Stimulated activated CD8-positive, alpha-beta memory T cell treated with anti-CD3 and anti-CD28 coated beads, Interleukin-12 subunit alpha, Interleukin-12 subunit beta, amount 100 ng/mL, for 4 hours (primary cell): ENCODE results near the gene EPB41L2.

ENCODE experiments used
- DNase-seq: peaks from one replicate; pipeline ENCODE4 v3.0.0-alpha.2; 2020; ENCODE audit warnings: low read depth

EPB41L2 gene

GRCh38 chr6:130864344-130864743 is 198.7 kb downstream of the EPB41L2 start:
- no peak for DNase-seq

DNA sequence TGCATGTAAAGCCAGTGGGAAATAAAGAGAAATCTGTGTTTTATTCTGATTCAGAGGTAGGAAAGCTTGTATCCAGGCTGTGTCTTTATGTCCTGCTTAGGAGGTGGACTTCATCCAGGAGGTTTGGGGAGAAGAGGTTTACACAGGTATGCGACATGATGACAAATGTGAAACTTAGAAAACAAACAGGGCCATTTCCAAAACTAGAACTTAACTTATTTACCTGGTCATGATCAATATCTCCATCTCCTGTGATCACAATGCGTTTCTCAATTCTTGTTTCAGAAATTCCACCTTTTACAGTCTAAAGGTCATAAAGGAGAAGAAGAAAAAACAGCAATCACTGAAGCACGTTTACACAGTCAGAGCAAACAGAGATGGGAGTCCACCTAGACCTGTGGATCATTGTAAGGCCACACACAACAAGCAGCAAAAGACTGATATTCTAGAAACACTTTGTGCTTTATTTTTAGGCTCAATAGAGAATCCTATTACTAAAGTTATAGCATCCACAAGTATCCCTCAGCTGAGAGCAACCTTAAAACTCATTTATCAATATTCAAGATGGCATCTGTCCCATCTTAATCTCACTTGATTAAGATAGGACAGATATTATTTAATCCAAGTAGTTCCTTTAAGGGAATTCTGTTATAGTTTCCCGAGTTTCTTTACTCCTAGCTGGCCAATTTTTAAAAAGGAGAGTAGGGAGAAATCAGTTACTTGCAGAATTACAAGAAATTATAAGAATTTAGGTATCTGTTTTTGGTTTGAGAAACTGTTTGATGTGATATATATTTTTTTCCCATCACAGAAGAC is 199.4 kb downstream of the EPB41L2 start:
- DNase-seq = no peak

DNA sequence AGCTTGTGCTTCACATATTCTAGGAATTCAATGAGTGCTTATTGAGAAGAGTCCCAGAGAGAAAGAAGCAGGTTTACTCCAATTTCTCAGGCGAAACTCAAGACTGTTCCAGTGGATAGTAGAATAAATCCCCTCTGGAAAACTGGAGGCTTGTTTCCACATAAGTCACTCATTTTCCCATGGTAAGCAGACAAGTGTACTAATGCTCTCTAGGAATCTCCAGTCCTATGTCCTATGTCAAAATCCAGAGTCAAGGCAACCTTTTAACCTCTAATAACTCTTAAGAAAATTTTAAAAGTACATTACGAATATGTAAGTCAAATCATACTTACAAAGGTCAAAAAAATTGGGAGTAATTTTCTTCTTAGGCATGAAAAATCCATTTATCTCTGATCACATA is 200.7 kb downstream of the EPB41L2 start:
- no peak for DNase-seq

DNA sequence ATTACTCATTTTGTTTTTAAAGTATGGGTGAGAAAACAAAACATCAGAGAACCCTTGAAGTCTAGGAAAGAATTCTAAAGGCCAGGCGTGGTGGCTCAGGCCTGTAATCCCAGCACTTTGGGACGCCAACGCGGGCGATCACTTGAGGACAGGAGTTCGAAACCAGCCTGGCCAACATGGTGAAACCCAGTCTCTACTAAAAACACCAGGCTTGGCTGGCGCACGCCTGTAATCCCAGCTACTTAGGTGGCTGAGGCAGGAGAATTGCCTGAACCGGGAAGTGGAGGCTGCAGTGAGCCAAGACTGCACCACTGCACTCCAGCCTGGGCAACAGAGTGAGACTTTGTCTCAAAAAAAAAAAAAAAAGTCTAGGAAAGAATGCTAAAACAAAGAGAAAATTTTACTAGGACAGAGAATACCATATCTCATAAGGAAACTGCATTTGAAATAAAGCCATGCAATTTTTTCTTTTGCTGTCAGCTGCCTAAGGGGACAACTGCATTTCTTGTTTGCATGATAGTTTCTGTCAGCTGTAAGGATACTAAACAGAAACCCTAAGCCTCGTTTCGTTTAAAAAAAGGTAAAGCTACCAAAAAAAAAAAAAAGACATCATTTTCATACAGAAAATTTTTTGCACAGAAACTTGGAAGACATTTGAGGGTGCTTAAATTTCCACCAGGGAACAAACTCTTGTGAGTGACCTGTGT is 203.7 kb downstream of the EPB41L2 start:
- DNase-seq = no peak

DNA sequence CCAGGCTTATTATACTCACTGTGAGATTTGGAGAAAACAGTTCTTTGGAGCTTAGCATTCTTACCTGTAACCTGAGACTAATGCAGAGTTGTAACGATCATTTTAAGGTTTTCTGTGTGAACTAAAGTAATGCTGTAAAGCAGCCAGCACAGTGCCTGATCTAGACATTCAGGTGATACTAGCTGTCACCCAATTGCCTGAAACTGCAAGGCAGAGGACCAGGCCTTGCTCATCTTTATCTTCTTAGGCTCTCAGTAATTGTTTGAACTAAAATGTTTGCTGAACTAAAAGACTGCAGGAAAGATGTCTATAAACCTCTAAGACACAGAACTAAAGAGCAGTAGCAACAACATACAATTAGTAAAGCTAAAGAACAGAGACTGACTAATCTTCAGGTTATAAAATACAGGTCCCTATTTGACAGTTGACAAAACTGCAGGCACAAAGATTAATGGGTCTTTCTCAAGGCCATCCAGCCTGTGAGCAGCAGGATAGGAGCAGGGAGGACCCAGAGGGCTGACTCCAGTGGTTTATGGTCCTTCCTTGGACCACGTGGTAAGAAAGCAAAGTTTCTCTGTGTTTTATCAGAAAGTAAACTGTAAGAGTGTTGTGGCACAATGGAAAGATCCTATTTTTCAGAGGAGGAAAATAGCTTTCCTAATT is 204.4 kb downstream of the EPB41L2 start:
- no peak for DNase-seq

GRCh38 chr6:130858054-130858453 is 205.0 kb downstream of the EPB41L2 start:
- no peak for DNase-seq

DNA sequence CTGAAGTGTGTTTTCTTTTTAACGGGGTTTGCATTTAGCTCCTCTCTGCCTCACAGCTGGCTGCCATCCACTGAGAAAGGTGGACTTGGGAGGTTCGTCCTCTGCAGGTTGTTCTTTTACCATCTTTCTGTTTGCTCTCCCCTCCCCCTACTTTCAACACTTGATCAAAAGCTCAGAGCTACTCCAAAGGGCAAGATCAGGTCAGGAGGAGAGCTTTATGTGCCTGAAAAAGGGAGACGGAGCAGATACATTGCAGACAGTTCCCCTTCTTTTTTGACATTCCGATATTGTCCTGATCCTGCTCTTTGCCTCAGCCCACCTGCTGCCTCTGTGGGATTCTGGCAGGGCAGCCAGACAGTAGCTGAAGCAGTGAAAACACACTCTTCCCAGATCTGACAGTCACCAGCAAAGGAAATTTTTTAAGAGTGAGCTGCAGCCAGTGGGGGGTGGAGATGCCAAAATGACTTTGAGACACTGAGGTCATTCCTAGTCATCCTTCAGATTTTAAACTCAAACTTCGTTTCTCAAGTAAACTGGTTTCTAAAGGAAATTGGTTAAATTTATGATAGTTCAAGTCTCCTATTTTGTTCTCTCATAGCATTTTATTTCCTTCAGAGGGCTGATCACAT is 209.4 kb downstream of the EPB41L2 start:
- DNase-seq = no peak

- no peak for DNase-seq
Measured at GRCh38 chr6:130852844-130853554, 210.0 kb downstream of the EPB41L2 start.

DNA sequence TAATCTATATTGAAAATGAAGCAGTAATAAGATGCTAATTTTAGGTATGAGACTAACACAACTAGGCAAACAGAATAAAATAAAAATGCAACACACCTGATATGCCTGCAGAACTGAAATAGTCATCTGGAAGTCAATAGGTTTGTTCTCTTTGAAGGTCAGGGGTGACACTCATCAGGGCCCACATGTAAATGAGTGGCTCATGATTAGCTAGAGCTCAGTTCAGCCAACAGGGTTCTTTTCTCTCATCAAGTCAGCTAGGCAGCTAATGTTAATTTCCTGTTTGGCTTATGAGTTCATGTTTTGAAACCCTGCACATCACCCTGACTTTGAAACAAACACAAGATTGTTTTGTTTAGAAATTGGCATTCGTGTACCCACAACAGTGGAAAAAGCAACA is 212.0 kb downstream of the EPB41L2 start:
- no peak for DNase-seq

DNA sequence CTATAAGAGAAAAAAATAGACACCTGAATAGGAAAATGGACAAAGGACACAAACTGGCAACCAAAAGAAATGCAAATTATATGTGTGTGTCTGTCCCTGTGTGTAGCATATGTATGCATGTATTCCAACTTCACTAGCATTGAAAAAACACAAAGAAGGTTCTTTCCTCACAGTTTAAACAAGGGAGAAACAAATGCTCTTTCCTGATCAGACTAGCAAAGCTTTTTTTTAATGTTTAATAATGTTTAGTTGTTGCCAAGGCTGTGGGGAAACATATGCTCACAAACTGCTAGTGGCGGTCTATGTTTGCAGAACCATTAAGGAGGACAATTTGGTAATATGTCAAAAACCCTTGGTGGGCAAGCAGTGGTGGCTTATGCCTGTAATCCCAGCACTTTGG is 213.5 kb downstream of the EPB41L2 start:
- DNase-seq = no peak

- no peak for DNase-seq
Measured at GRCh38 chr6:130848945-130849344, 214.1 kb downstream of the EPB41L2 start.

DNA sequence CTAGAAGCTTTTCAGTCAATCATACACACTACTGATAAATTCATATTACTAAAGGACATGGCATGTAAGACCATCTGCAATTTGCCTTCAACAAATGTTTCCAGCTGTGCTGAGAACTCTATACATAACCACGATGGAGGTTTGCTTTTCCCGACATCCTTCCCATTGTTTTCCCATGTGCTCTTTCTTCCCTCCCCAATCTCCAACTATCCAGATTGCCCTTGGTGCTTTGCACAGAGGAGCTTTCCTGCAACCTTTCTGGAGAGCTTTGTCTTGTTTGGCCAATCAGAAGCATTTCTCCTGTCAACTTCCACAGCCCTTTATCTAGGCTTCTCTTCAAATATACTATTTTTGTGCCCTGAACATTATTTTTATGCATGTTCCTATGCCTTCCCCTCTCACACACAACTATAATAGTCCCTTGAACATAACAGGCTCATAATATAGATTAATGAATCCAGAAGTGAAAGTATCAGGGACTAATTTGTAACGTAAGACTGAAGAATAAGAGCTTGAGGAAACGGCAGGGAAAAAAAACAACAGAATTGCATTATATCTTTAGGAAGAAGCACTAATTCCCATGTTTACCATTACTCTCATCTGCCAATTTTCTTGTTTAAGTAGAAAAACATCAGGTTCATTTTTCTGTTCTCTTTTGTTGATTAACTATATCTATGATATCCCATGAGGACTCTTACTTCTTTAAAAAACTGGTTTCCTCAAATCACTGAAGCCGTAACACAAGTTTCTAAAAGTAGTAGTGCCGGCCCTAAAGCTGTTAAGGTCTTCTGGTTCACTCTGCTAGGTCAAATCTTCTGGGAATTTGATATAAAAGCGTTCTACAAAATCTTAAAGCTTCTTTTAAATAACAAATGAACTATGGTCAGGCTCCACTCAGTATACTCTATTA is 215.8 kb downstream of the EPB41L2 start:
- DNase-seq = no peak

DNA sequence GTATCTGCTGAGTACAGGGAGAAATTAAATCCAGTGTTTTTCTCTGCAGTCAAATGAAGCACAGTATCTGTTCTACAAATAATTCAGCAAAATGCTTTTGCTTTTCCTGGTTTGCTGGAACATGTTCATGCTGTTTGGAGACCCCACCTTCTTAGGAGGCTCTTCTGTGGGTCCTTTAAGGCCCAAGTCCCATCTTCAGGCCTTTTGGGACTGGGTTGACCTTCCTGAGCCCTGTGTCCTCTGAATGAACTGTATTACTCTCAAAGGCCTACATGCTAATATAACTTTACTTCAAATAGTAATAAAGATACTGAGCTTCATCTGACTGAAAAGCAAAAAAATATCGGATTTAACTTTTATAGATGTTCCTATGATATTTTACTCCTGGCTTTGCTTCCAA is 216.5 kb downstream of the EPB41L2 start:
- DNase-seq = no peak

DNA sequence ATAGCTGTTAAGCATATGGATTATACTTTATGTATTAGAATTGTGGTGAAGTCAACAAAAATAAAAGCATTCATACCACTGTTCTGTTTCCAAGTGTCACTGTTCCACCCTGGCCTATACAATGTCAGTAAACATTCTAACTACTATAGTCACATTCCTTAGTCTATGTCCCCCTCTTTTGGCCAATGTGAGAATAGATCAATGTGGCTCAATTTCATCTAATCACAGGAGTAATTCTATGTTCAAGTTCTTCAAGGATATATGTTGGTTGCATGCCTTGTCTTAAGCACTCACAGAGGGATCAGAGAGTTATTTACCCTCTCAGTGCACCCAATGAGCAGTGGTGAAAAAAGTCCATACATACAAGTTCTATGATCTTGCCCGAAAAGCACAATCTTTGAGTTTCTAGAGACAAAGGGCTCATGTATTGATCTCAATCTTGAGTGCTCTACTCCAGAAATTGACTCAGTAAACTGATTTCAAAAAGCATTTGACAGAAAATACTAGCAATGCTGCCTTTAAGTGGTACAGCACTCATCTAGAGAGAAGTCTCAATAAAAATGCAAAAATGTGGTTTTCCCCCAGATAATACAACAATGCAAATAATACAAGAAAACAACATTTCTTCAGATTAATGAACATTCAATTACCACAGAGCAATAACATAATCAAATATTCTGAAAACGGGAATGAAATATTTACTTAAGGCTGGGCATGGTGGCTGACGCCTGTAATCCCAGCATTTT is 219.3 kb downstream of the EPB41L2 start:
- no peak for DNase-seq

- no peak for DNase-seq
Measured at GRCh38 chr6:130841128-130841728, 221.8 kb downstream of the EPB41L2 start.

GRCh38 chr6:130840050-130840449 is 223.0 kb downstream of the EPB41L2 start:
- DNase-seq = no peak

GRCh38 chr6:130839379-130839778 is 223.7 kb downstream of the EPB41L2 start:
- DNase-seq = no peak

DNA sequence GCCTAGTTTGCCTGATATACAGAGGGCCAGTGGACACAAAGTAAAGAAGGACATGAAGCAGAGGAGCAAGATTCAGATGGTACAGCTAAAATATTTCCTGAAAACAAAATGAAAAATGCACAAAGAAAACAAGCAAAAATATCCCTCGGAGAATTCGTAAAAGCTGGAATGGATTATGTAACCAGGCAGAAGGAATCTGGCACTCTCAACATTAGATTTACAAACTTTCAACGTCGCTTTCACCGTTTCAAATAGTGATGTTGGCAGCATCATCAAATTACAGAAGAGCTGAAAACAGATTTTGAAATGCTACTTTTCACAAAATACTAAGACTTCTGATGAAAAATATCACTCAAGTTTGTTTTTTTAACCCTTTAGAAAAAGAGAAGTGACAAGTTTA is 224.1 kb downstream of the EPB41L2 start:
- no peak for DNase-seq

GRCh38 chr6:130838250-130838860 is 224.7 kb downstream of the EPB41L2 start:
- no peak for DNase-seq
